ENCODE data around the gene CEP55. TPM values are rescaled to one million over a fixed set of nuclear protein-coding genes. Genes with fewer than 3 reads are reported as not detected.
A peak's percentile ranks its signal among the peaks of the same experiment; 100 is the strongest.
"Not testable (repeated sequence)": the region's sequence is repeated elsewhere in the genome, so short reads cannot be mapped to it uniquely, and the experiment has no call there.

Gene CEP55
- total RNA-seq, 1 donor from 2014 or later = 73.2 TPM

- no peak overlapping the region for H3K4me3 ChIP-seq (ENCODE audit: low read depth, low read length)
- no peak for TF ChIP-seq CTCF (conservative IDR thresholded peaks at IDR 0.05; ENCODE audit: low read depth, low read length)
- DNase-seq (ENCODE audit: low read depth) = no peak
Measured at GRCh38 chr10:93515071-93516005, 18.9 kb downstream of the CEP55 start.

GRCh38 chr10:93516006-93516380, 19.6 kb downstream of the CEP55 start:
- no peak for DNase-seq (ENCODE audit: low read depth)
- no peak for TF ChIP-seq CTCF (conservative IDR thresholded peaks at IDR 0.05; ENCODE audit: low read depth, low read length)
- no peak overlapping the region for H3K4me3 ChIP-seq (ENCODE audit: low read depth, low read length)

- no peak for TF ChIP-seq CTCF (conservative IDR thresholded peaks at IDR 0.05; ENCODE audit: low read depth, low read length)
- no peak for DNase-seq (ENCODE audit: low read depth)
- H3K4me3 ChIP-seq (ENCODE audit: low read depth, low read length) = no peak overlapping the region
Measured at GRCh38 chr10:93518531-93518930, 22.1 kb downstream of the CEP55 start.

GRCh38 chr10:93535293-93535692, 38.9 kb downstream of the CEP55 start:
- DNase-seq (ENCODE audit: low read depth) = no peak
- H3K4me3 ChIP-seq (ENCODE audit: low read depth, low read length) = no peak overlapping the region
- no peak for TF ChIP-seq CTCF (conservative IDR thresholded peaks at IDR 0.05; ENCODE audit: low read depth, low read length)

DNA sequence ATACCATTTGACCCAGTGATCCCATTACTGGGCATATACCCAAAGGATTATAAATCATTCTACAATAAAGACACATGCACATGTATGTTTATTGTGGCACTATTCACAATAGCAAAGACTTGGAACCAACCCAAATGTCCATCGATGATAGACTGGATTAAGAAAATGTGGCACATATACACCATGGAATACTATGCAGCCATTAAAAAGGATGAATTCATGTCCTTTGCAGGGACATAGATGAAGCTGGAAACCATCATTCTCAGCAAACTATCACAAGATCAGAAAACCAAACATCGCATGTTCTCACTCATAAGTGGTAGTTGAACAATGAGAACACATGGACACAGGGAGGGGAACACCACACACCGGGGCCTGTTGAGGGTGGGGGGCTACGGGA, 44.5 kb downstream of the CEP55 start:
- not testable (repeated sequence) for H3K4me3 ChIP-seq (ENCODE audit: low read depth, low read length); DNase-seq (ENCODE audit: low read depth)

DNA sequence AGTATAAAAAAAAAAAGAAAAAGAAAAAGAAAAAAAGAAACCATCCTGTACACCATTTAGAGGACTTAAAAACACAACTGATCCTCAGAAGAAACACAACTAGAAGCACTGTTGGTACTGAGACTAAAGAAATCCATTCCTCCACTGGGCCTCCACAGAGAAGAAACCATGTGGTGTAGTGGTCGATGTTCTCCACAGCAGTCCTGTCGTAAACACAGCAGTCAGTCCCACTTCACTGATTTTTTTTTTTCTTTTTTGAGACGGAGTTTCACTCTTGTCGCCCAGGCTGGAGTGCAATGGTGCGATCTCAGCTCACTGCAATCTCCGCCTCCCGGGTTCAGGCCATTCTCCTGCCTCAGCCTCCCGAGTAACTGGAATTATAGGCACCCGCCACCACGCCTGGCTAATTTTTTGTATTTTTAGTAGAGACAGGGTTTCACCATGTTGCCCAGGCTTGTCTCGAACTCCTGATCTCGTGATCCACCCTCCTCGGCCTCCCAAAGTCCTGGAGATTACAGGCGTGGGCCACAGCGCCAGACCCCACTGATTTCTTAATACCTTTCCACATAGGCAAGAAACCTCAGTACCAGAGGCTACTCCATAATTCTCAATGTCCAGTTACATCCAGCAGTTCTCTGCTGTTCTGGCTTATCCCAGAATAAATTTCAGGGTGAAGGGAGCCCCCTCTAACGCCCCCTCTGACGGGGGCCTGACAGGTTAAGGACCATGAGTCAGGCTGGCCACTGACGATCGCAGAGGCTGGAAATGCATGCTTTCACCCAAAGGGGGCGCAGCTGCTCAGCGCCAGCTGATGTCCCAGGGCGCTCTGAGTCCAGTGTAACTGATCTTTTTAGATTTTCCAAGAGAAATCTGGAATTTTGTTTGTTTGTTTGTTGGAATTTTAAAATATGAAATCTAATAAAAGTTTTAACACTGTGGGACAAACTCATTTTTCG, 45.3 kb downstream of the CEP55 start:
- DNase-seq (ENCODE audit: low read depth) = no peak
- peak; percentile 92 for TF ChIP-seq CTCF (conservative IDR thresholded peaks at IDR 0.05; ENCODE audit: low read depth, low read length)
- peak overlapping the region; percentile 37 for H3K4me3 ChIP-seq (ENCODE audit: low read depth, low read length)

GRCh38 chr10:93542358-93542791, 46.0 kb downstream of the CEP55 start:
- peak overlapping the region; percentile 37 for H3K4me3 ChIP-seq (ENCODE audit: low read depth, low read length)
- no peak for DNase-seq (ENCODE audit: low read depth)
- TF ChIP-seq CTCF (conservative IDR thresholded peaks at IDR 0.05; ENCODE audit: low read depth, low read length) = no peak

DNA sequence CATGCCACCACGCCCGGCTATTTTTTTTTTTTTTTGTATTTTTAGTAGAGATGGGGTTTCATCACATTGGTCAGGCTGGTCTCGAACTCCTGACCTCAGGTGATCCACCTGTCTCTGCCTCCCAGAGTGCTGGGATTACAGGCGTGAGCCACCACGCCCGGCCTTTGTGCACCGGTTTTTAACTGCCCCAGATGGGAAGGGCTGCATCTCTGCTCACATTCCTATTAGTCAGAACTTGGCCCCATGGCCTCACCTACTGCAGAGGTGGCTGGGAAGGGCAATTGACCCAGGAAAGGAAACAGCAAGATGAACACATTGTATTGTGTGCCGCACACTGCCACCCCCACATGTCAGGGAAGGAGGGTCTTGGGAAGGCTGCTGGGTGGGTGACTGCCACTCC, 50.6 kb downstream of the CEP55 start:
- DNase-seq (ENCODE audit: low read depth) = not testable (repeated sequence)

More for the DNA sequence above, 50.6 kb downstream of the CEP55 start:
- H3K4me3 ChIP-seq (ENCODE audit: low read depth, low read length) = not testable (repeated sequence)

All from epithelial cell of proximal tubule (primary cell).